Measurements from ENCODE around the gene RAC3.

Gene RAC3

GRCh38 chr17:82041144-82041814 lies 9.8 kb downstream of the RAC3 start:
- DNase-seq (ENCODE audit: low read depth in 2 of 2) = no peak

- no peak for DNase-seq (ENCODE audit: low read depth in 2 of 2)
Measured at GRCh38 chr17:82042649-82043048, 11.2 kb downstream of the RAC3 start.

GRCh38 chr17:82043507-82043906 lies 12.0 kb downstream of the RAC3 start:
- no peak for DNase-seq (ENCODE audit: low read depth in 2 of 2)

GRCh38 chr17:82045936-82046484 lies 14.5 kb downstream of the RAC3 start:
- DNase-seq (ENCODE audit: low read depth in 2 of 2) = no peak

GRCh38 chr17:82046903-82047302 lies 15.4 kb downstream of the RAC3 start:
- no peak for DNase-seq (ENCODE audit: low read depth in 2 of 2)

- DNase-seq (ENCODE audit: low read depth in 2 of 2) = no peak
Measured at GRCh38 chr17:82047379-82047778, 15.9 kb downstream of the RAC3 start.

- no peak for DNase-seq (ENCODE audit: low read depth in 2 of 2)
Measured at GRCh38 chr17:82047914-82048570, 16.6 kb downstream of the RAC3 start.

- no peak for DNase-seq (ENCODE audit: low read depth in 2 of 2)
Measured at GRCh38 chr17:82048571-82048971, 17.1 kb downstream of the RAC3 start.

GRCh38 chr17:82049106-82049505 lies 17.6 kb downstream of the RAC3 start:
- DNase-seq (ENCODE audit: low read depth in 2 of 2) = no peak

- DNase-seq (ENCODE audit: low read depth in 2 of 2) = no peak
Measured at GRCh38 chr17:82049521-82049971, 18.1 kb downstream of the RAC3 start.

GRCh38 chr17:82050152-82050760 lies 18.8 kb downstream of the RAC3 start:
- DNase-seq (ENCODE audit: low read depth in 2 of 2) = no peak

GRCh38 chr17:82050761-82051641 lies 19.5 kb downstream of the RAC3 start:
- no peak for DNase-seq (ENCODE audit: low read depth in 2 of 2)

GRCh38 chr17:82051776-82052637 lies 20.5 kb downstream of the RAC3 start, which contains the start of the genes GPS1 and RFNG:
TSS of gene GPS1 (plus strand) at chr17:82051898. CDS start at chr17:82051932, 34 bp downstream.
TSS of gene RFNG (minus strand) at chr17:82051811. CDS start at chr17:82051766, 45 bp downstream.
- DNase-seq (ENCODE audit: low read depth in 2 of 2) = peak; percentile 80

GRCh38 chr17:82052638-82053059 lies 21.2 kb downstream of the RAC3 start:
- DNase-seq (ENCODE audit: low read depth in 2 of 2) = no peak

GRCh38 chr17:82053130-82053529 lies 21.7 kb downstream of the RAC3 start:
- no peak for DNase-seq (ENCODE audit: low read depth in 2 of 2)

- no peak for DNase-seq (ENCODE audit: low read depth in 2 of 2)
Measured at GRCh38 chr17:82053556-82054263, 22.2 kb downstream of the RAC3 start.

- DNase-seq (ENCODE audit: low read depth in 2 of 2) = no peak
Measured at GRCh38 chr17:82054351-82055022, 23.0 kb downstream of the RAC3 start.

GRCh38 chr17:82055023-82055964 lies 23.8 kb downstream of the RAC3 start:
- no peak for DNase-seq (ENCODE audit: low read depth in 2 of 2)
